Measurements from ENCODE around the gene GGT6. TPM values are rescaled to one million over a fixed set of nuclear protein-coding genes. Genes with fewer than 3 reads are reported as not detected.
"Not testable (repeated sequence)": the region's sequence is repeated elsewhere in the genome, so short reads cannot be mapped to it uniquely, and the experiment has no call there.

GGT6 gene
- polyA plus RNA-seq, 1 donor (not counting 4 experiments of a cell fraction or from before 2014, with no cell fraction given): 0.93 TPM

DNA sequence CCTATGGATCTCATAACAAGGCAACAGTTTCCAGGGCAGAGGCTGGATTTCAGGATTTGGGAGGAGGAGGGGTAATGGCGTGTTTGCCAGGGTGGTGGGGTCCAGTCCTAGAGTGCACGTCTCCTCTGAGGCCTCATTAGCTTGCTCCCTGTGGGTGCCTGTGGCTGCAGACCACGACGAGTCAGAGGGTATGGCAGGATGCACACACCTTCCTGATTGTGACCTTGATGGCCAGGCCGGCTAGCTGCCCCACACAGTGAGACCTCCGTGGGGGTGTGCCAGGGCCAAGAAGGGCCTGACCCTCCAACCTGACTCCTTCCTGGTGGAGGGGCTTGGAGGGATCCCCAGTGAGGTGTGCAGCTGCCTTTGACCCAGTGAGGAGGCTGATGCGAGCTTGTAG, 19.9 kb upstream of the GGT6 start:
- DNase-seq (ENCODE audit: low read depth, low spot score): no peak
- no peak for FAIRE-seq
- no peak overlapping the region for H3K27ac ChIP-seq (ENCODE audit: control insufficient read depth, insufficient read depth, low read length)
- H3K9ac ChIP-seq (ENCODE audit: control insufficient read depth, extremely low read depth, insufficient read depth, low read length): no peak overlapping the region
- no peak overlapping the region for H2AFZ ChIP-seq (ENCODE audit: control insufficient read depth, low read length)
- H3K9me3 ChIP-seq (ENCODE audit: control insufficient read depth, low read depth, low read length): no peaks in the 10 kb centered on the region
- H3K9me1 ChIP-seq (ENCODE audit: control insufficient read depth, extremely low read depth, insufficient read depth, low read length): peaks cover 2% of the 10 kb centered on the region
- H3K4me2 ChIP-seq (ENCODE audit: control insufficient read depth, extremely low read depth, insufficient read depth, low read depth, low read length): peak overlapping the region; percentile 62
- peaks cover 43% of the 10 kb centered on the region for H3K27me3 ChIP-seq (ENCODE audit: control insufficient read depth, extremely low read depth, insufficient read depth, low read length)
- no peaks in the 10 kb centered on the region for H3K36me3 ChIP-seq (ENCODE audit: control insufficient read depth in 2 of 2, extremely low read depth in 1 of 2, insufficient read depth in 2 of 2, low read length in 2 of 2)
- H3K79me2 ChIP-seq (ENCODE audit: control insufficient read depth, insufficient read depth, low read length): no peaks in the 10 kb centered on the region
- no peak for TF ChIP-seq EZH2 (IDR thresholded peaks at IDR 0.05; ENCODE audit: low read length)
- TF ChIP-seq, protein P1, sequence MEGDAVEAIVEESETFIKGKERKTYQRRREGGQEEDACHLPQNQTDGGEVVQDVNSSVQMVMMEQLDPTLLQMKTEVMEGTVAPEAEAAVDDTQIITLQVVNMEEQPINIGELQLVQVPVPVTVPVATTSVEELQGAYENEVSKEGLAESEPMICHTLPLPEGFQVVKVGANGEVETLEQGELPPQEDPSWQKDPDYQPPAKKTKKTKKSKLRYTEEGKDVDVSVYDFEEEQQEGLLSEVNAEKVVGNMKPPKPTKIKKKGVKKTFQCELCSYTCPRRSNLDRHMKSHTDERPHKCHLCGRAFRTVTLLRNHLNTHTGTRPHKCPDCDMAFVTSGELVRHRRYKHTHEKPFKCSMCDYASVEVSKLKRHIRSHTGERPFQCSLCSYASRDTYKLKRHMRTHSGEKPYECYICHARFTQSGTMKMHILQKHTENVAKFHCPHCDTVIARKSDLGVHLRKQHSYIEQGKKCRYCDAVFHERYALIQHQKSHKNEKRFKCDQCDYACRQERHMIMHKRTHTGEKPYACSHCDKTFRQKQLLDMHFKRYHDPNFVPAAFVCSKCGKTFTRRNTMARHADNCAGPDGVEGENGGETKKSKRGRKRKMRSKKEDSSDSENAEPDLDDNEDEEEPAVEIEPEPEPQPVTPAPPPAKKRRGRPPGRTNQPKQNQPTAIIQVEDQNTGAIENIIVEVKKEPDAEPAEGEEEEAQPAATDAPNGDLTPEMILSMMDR (optimal IDR thresholded peaks at IDR 0.05 in 1 of 3, IDR thresholded peaks at IDR 0.05 in 1 of 3, conservative IDR thresholded peaks at IDR 0.05 in 1 of 3; ENCODE audit: extremely low read depth in 1 of 3, insufficient read depth in 2 of 3, low read length in 3 of 3): no peak
- dilution Hi-C loops (cut with MboI; ENCODE audit: extremely low pct_ligation_motif_present, low sequenced_read_pairs): no loop called here
- no peaks in the 10 kb centered on the region for H4K20me1 ChIP-seq (ENCODE audit: control insufficient read depth, extremely low read depth, insufficient read depth, low read length)
- peak overlapping the region in 1 of 3 experiments; percentile 20 for H3K4me3 ChIP-seq (ENCODE audit: control insufficient read depth in 2 of 3, extremely low read depth in 1 of 3, insufficient read depth in 2 of 3, low read depth in 1 of 3, low read length in 3 of 3)
- peaks cover 14% of the 10 kb centered on the region for H3K4me1 ChIP-seq (ENCODE audit: control insufficient read depth, extremely low read depth, insufficient read depth, low read length)

DNA sequence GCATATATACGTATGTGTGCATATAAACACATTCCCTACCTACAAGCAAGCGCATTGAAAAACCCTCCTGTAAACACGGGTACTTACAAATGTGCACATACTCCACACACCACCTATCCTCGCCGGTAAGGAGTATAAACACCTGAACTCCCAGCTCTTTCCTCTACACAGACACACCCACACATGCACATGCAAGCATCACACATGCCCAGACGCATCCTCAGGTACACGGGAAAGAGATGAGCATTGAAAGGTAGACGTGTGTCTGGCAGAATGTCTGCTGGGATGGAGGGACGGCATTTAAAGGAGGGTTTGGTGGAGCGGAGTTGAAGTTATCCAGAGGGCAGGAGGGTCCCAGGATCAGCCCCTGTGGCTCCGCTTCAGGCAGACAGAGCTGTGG, 19.3 kb upstream of the GGT6 start:
- Histone ChIP-seq H4K20me1 (ENCODE audit: control insufficient read depth, extremely low read depth, insufficient read depth, low read length) (no peaks in the 10 kb centered on the region), H3K4me1 (ENCODE audit: control insufficient read depth, extremely low read depth, insufficient read depth, low read length) (peaks cover 14% of the 10 kb centered on the region), H3K36me3 (ENCODE audit: control insufficient read depth in 2 of 2, extremely low read depth in 1 of 2, insufficient read depth in 2 of 2, low read length in 2 of 2) (no peaks in the 10 kb centered on the region), H3K79me2 (ENCODE audit: control insufficient read depth, insufficient read depth, low read length) (no peaks in the 10 kb centered on the region), H3K4me3 (ENCODE audit: control insufficient read depth in 2 of 3, extremely low read depth in 1 of 3, insufficient read depth in 2 of 3, low read depth in 1 of 3, low read length in 3 of 3) (no peak overlapping the region), H3K9me3 (ENCODE audit: control insufficient read depth, low read depth, low read length) (no peaks in the 10 kb centered on the region), H3K27ac (ENCODE audit: control insufficient read depth, insufficient read depth, low read length) (no peak overlapping the region), H3K9ac (ENCODE audit: control insufficient read depth, extremely low read depth, insufficient read depth, low read length) (no peak overlapping the region), H2AFZ (ENCODE audit: control insufficient read depth, low read length) (no peak overlapping the region), H3K9me1 (ENCODE audit: control insufficient read depth, extremely low read depth, insufficient read depth, low read length) (peaks cover 2% of the 10 kb centered on the region), H3K4me2 (ENCODE audit: control insufficient read depth, extremely low read depth, insufficient read depth, low read depth, low read length) (peak overlapping the region; percentile 62), H3K27me3 (ENCODE audit: control insufficient read depth, extremely low read depth, insufficient read depth, low read length) (peaks cover 37% of the 10 kb centered on the region)
- dilution Hi-C loops (cut with MboI; ENCODE audit: extremely low pct_ligation_motif_present, low sequenced_read_pairs): no loop called here
- DNase-seq (ENCODE audit: low read depth, low spot score) (peak; percentile 33), FAIRE-seq (peak; percentile 99)
- TF ChIP-seq, protein P1 (optimal IDR thresholded peaks at IDR 0.05 in 1 of 3, IDR thresholded peaks at IDR 0.05 in 1 of 3, conservative IDR thresholded peaks at IDR 0.05 in 1 of 3; ENCODE audit: extremely low read depth in 1 of 3, insufficient read depth in 2 of 3, low read length in 3 of 3): no peak
- TF ChIP-seq EZH2 (IDR thresholded peaks at IDR 0.05; ENCODE audit: low read length): no peak

DNA sequence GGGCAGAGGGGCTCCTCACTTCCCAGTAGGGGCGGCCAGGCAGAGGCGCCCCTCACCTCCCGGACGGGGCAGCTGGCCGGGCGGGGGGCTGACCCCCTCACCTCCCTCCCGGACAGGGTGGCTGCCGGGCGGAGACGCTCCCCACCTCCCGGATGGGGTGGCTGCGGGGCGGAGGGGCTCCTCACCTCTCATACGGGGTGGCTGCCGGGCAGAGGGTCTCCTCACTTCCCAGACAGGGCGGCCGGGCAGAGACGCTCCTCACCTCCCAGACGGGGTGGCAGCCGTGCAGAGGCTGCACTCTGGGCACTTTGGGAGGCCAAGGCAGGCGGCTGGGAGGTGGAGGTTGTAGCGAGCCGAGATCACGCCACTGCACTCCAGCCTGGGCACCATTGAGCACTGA, 18.0 kb upstream of the GGT6 start:
- Histone ChIP-seq H3K27me3 (ENCODE audit: control insufficient read depth, extremely low read depth, insufficient read depth, low read length) (peaks cover 24% of the 10 kb centered on the region), H3K4me1 (ENCODE audit: control insufficient read depth, extremely low read depth, insufficient read depth, low read length) (peaks cover 14% of the 10 kb centered on the region)
- DNase-seq (ENCODE audit: low read depth, low spot score); H3K4me2 ChIP-seq (ENCODE audit: control insufficient read depth, extremely low read depth, insufficient read depth, low read depth, low read length); H3K27ac ChIP-seq (ENCODE audit: control insufficient read depth, insufficient read depth, low read length); H3K9me1 ChIP-seq (ENCODE audit: control insufficient read depth, extremely low read depth, insufficient read depth, low read length); H3K4me3 ChIP-seq (ENCODE audit: control insufficient read depth in 2 of 3, extremely low read depth in 1 of 3, insufficient read depth in 2 of 3, low read depth in 1 of 3, low read length in 3 of 3); FAIRE-seq; H3K79me2 ChIP-seq (ENCODE audit: control insufficient read depth, insufficient read depth, low read length); H3K36me3 ChIP-seq (ENCODE audit: control insufficient read depth in 2 of 2, extremely low read depth in 1 of 2, insufficient read depth in 2 of 2, low read length in 2 of 2); H3K9me3 ChIP-seq (ENCODE audit: control insufficient read depth, low read depth, low read length); H4K20me1 ChIP-seq (ENCODE audit: control insufficient read depth, extremely low read depth, insufficient read depth, low read length); H2AFZ ChIP-seq (ENCODE audit: control insufficient read depth, low read length); dilution Hi-C loops (cut with MboI; ENCODE audit: extremely low pct_ligation_motif_present, low sequenced_read_pairs); H3K9ac ChIP-seq (ENCODE audit: control insufficient read depth, extremely low read depth, insufficient read depth, low read length): not testable (repeated sequence)

All from keratinocyte (primary cell).